K562 (cell line): Measurements from ENCODE around the gene PPP1R3A. TPM values are rescaled to one million over a fixed set of nuclear protein-coding genes. Genes with fewer than 3 reads are reported as not detected.

Experiments
- ATAC-seq: fragments of 200-7000 bp; cut with Tn5 transposase; 3 replicates; pipeline ENCODE4 v1.9.1; 2020; ENCODE audit warnings: moderate library complexity
- BruUV-seq: library from RNA; stranded (reverse); fragments of 400-500 nt; replicated peaks from 2 replicates; lab custom pipeline; 2021; lab: Mats Ljungman, UMichigan
- CTCF ChIA-PET: fragments of 300-600 bp; formaldehyde crosslinking; extraction: SDS; loops from one replicate; lab custom pipeline; 2021; ENCODE audit warnings: low intra/inter-chr PET ratio; lab: Yijun Ruan, JAX
- POLR2A ChIA-PET: fragments of 300-600, 350-650 bp; sonication (Branson Sonifier 250); formaldehyde crosslinking; extraction: SDS; loops from one replicate; lab custom pipeline; 2021; ENCODE audit warnings: antibody characterized with exemption, inconsistent platforms; lab: Yijun Ruan, JAX
- DNase-seq, 4 experiments: peaks; one replicate each; pipeline versions ENCODE4 v3.0.0 to v3.0.0-alpha.2; 2011 to 2018; ENCODE audit warnings: low spot score in 3 of 4, mixed read lengths in 3 of 4; ENCODE audit errors: extremely low read depth in 1 of 4
- FAIRE-seq: peaks from 2 replicates; lab custom pipeline; 2011; peaks lifted over from hg19 to GRCh38; lab: Jason Lieb, UNC
- H2AFZ ChIP-seq: 2 replicates; pipeline ENCODE4 v1.6.0; 2011; ENCODE audit warnings: low read depth, low read length, control low read depth, inconsistent platforms
- H3K27ac ChIP-seq: fragments of 200-600 bp; 3 replicates; pipeline ENCODE4 v1.8.0; 2011; ENCODE audit warnings: low read depth, mild to moderate bottlenecking, control low read depth, inconsistent platforms, low read length, moderate library complexity, mixed read lengths; ENCODE audit errors: extremely low read depth
- H3K27me3 ChIP-seq, 2 experiments: fragments of 300-600 bp in 1 of 2; 2 replicates in 1 of 2; 3 replicates in 1 of 2; pipeline versions ENCODE4 v1.6.0 to v1.8.0; 2011; ENCODE audit warnings: inconsistent platforms in 2 of 2, low read length in 2 of 2, mild to moderate bottlenecking in 1 of 2, mixed read lengths in 1 of 2, moderate library complexity in 1 of 2; ENCODE audit not compliant: control insufficient read depth in 2 of 2, insufficient read depth in 2 of 2
- H3K36me3 ChIP-seq: fragments of 300-600 bp; 3 replicates; pipeline ENCODE4 v1.8.0; 2011; ENCODE audit warnings: mild to moderate bottlenecking, low read length, inconsistent platforms; ENCODE audit not compliant: control insufficient read depth, insufficient read depth
- H3K4me1 ChIP-seq, 2 experiments: fragments of 200-600 bp in 1 of 2; replicated peaks in 1 of 2; 2 replicates in 1 of 2; 3 replicates in 1 of 2; pipeline versions ENCODE4 v1.5.1 to v1.8.0; 2011; ENCODE audit warnings: inconsistent platforms in 2 of 2, low read length in 2 of 2, mild to moderate bottlenecking in 1 of 2, mixed read lengths in 1 of 2, moderate library complexity in 1 of 2; ENCODE audit not compliant: control insufficient read depth in 2 of 2, insufficient read depth in 2 of 2
- H3K4me2 ChIP-seq: 2 replicates; pipeline ENCODE4 v1.6.1; 2011; ENCODE audit warnings: low read length, control low read depth, inconsistent platforms, mixed read lengths; ENCODE audit not compliant: insufficient read depth
- H3K4me3 ChIP-seq: fragments of 200-600 bp; sonication (generic), shearing (Covaris generic); 2 replicates; pipeline ENCODE4 v1.5.1; 2016; ENCODE audit warnings: control low read depth, inconsistent platforms
- H3K79me2 ChIP-seq: fragments of 200-600 bp; 3 replicates; pipeline ENCODE4 v1.8.0; 2011; ENCODE audit warnings: low read length, inconsistent platforms; ENCODE audit not compliant: control insufficient read depth, insufficient read depth
- H3K9ac ChIP-seq, 2 experiments: 2 replicates each; pipeline versions ENCODE4 v1.6.0 to v1.6.1; 2011; ENCODE audit warnings: low read depth in 2 of 2, low read length in 2 of 2, control low read depth in 1 of 2, inconsistent platforms in 1 of 2, mild to moderate bottlenecking in 1 of 2, mixed read lengths in 1 of 2; ENCODE audit not compliant: insufficient read depth in 1 of 2
- H3K9me1 ChIP-seq: one replicate; pipeline ENCODE4 v1.6.0; 2011; ENCODE audit warnings: inconsistent platforms, mild to moderate bottlenecking, low read length, moderate library complexity; ENCODE audit not compliant: control insufficient read depth, insufficient read depth
- H3K9me3 ChIP-seq: replicated peaks from 2 replicates; pipeline ENCODE4 v1.5.1; 2011; ENCODE audit warnings: low read depth, low read length, inconsistent platforms; ENCODE audit not compliant: control insufficient read depth, insufficient read depth
- H4K20me1 ChIP-seq: replicated peaks from 2 replicates; pipeline ENCODE4 v1.6.1; 2011; ENCODE audit warnings: low read length, inconsistent platforms, mixed read lengths; ENCODE audit not compliant: control insufficient read depth, insufficient read depth
- CEBPG ChIP-seq, 3 experiments: fragments of 200-800 bp in 1 of 3; sonication (Bioruptor generic) in 1 of 3; sonication (generic) in 1 of 3; formaldehyde crosslinking in 1 of 3; IDR thresholded peaks in 2 of 3; conservative IDR thresholded peaks in 1 of 3; 2 replicates each; pipeline versions ENCODE4 v1.6.1 to v1.8.0; 2016 to 2022; ENCODE audit warnings: missing compliant biosample characterization in 2 of 3, missing genetic modification characterization in 2 of 3, mild to moderate bottlenecking in 1 of 3, missing genetic modification reagents in 1 of 3
- ETV6 ChIP-seq, 3 experiments: fragments of 150-350 bp in 1 of 3; sonication (generic) in 1 of 3; formaldehyde crosslinking in 1 of 3; IDR thresholded peaks; 2 replicates each; pipeline versions ENCODE4 v1.6.1 to v1.8.0; 2014 to 2022; ENCODE audit warnings: borderline replicate concordance in 2 of 3, low read depth in 2 of 3, antibody characterized with exemption in 1 of 3, low read length in 1 of 3, mild to moderate bottlenecking in 1 of 3, missing genetic modification reagents in 1 of 3
- EWSR1 ChIP-seq: fragments of 450-650 bp; IDR thresholded peaks from 2 replicates; pipeline ENCODE4 v1.6.1; 2018; ENCODE audit warnings: borderline replicate concordance, mild to moderate bottlenecking, low read depth, moderate library complexity; ENCODE audit not compliant: partially characterized antibody
- MECOM ChIP-seq: fragments of 250-450 bp; sonication (Bioruptor Pico); IDR thresholded peaks from 2 replicates; pipeline ENCODE4 v1.8.0; 2022; ENCODE audit warnings: inconsistent platforms
- PHTF2 ChIP-seq: fragments of 250-450 bp; sonication (Bioruptor Pico); IDR thresholded peaks from 2 replicates; pipeline ENCODE4 v1.5.0; 2021; ENCODE audit warnings: mild to moderate bottlenecking
- SAP30 ChIP-seq: fragments of 200-600 bp; sonication (generic); IDR thresholded peaks from 2 replicates; pipeline ENCODE4 v1.6.1; 2012; ENCODE audit warnings: borderline replicate concordance, low read depth, mild to moderate bottlenecking, moderate library complexity, low read length, control low read depth, inconsistent platforms; ENCODE audit not compliant: insufficient read depth, poor library complexity, severe bottlenecking
- SRF ChIP-seq, 2 experiments: fragments of 250-450, 450-650 bp in 1 of 2; sonication (Bioruptor Pico) in 1 of 2; sonication (generic) in 1 of 2; formaldehyde crosslinking; IDR thresholded peaks; 2 replicates each; pipeline versions ENCODE4 v1.5.0 to v1.5.1; 2020 to 2022; ENCODE audit warnings: mild to moderate bottlenecking in 1 of 2, missing genetic modification reagents in 1 of 2
- ZNF551 ChIP-seq: fragments of 250-450 bp; sonication (Bioruptor Pico); IDR thresholded peaks from 2 replicates; pipeline ENCODE4 v1.5.0; 2021; ENCODE audit warnings: mild to moderate bottlenecking, moderate library complexity
- ZNF79 ChIP-seq: fragments of 250-450 bp; sonication (Bioruptor Pico); IDR thresholded peaks from 2 replicates; pipeline ENCODE4 v1.4.0; 2020; ENCODE audit warnings: low read depth, mild to moderate bottlenecking, moderate library complexity
- WGBS: fragments of 100-300 bp; shearing (Covaris generic); methylation state at CpG from one replicate; pipeline ENCODE4 v1.1.6; 2016; ENCODE audit warnings: low coverage, mixed read lengths; ENCODE audit not compliant: insufficient coverage; ENCODE audit errors: missing lambda C conversion rate; 5-methylcytosine and 5-hydroxymethylcytosine counted together
- in situ Hi-C: fragments of 300-500 bp; cut with MboI; formaldehyde crosslinking; loops from 4 replicates; pipeline ENCODE4 v1.15.0; 2018; ENCODE audit warnings: inconsistent platforms, mixed read lengths
- intact Hi-C: fragments of 100-400 bp; cut with micrococcal nuclease; formaldehyde crosslinking; loops from 2 replicates; pipeline ENCODE4 v1.14.2; 2022
- polyA plus RNA-seq, 8 experiments: library from polyadenylated mRNA; depleted of rRNA in 4 of 8; stranded (reverse) in 5 of 8; unstranded in 3 of 8; fragments of >200 nt; fragmentation: Nextera tagmentation in 2 of 8; fragmentation: Illumina TruSeq in 1 of 8; extraction: Ambion mirVana in 2 of 8; extraction: Trizol in 1 of 8; gene quantifications; 2 replicates each; pipeline versions ENCODE4 v1.2.1 to v1.2.3, GENCODE V29; 2011 to 2014; ENCODE audit warnings: inconsistent platforms in 1 of 8, missing spikeins in 1 of 8
- total RNA-seq, 7 experiments: library from RNA; depleted of rRNA in 6 of 7; stranded (reverse); fragments of >200 nt in 6 of 7; fragmentation: Illumina TruSeq in 2 of 7; extraction: Trizol in 2 of 7; gene quantifications; 2 replicates each; pipeline versions ENCODE4 v1.2.1 to v1.2.3, GENCODE V29; 2011 to 2021; ENCODE audit warnings: low replicate concordance in 1 of 7
- TF ChIP-seq, protein P1 (sequence below), 2 experiments: IDR thresholded peaks; 2 replicates each; pipeline ENCODE4 v1.6.1; 2011; ENCODE audit warnings: borderline replicate concordance in 1 of 2, control low read depth in 1 of 2, low read depth in 1 of 2, low read length in 1 of 2, mild to moderate bottlenecking in 1 of 2, mixed read lengths in 1 of 2, moderate library complexity in 1 of 2; ENCODE audit not compliant: insufficient read depth in 1 of 2, insufficient read length in 1 of 2, poor library complexity in 1 of 2, severe bottlenecking in 1 of 2; ENCODE audit errors: extremely low read depth in 1 of 2

PPP1R3A gene
- total and polyA plus RNA-seq, 9 of the 15 experiments (the other 6 are each of a cell fraction or from before 2014, with no cell fraction given) = 0.01 to 0.03 TPM; not detected in 7

DNA sequence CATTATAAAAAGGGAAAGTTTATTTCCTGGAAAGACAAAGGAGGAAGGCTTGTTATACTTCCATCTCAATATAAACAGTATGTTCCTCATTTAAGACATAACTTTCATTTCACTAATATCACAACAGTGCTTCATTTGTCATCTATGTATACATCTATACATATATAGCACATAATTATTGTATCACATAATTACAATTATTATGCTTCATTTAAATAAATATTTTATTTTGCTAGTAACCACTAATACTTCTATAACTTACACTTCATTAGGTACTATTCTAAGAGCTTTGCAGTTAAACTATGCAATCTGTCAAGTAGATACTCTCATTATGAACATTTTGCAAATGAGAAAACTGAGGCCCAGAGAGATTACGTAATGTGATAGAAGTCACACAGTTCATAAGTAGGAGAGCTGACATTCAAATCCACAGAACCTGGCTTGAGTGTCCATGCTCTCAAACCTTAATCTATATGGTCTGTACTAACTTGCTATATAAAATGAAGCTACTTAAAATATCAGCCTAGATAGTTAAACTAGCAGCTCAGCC, 86.5 kb downstream of the PPP1R3A start:
- Histone ChIP-seq H3K4me3 (no peak overlapping the region), H3K9ac (no peak overlapping the region), H3K9me1 (no peaks in the 10 kb centered on the region), H3K4me2 (no peak overlapping the region), H4K20me1 (no peaks in the 10 kb centered on the region), H2AFZ (no peak overlapping the region), H3K27me3 (no peaks in the 10 kb centered on the region), H3K9me3 (no peaks in the 10 kb centered on the region), H3K36me3 (no peaks in the 10 kb centered on the region), H3K79me2 (no peaks in the 10 kb centered on the region), H3K27ac (no peak overlapping the region), H3K4me1 (no peaks in the 10 kb centered on the region)
- ATAC-seq (no peak), FAIRE-seq (no peak), DNase-seq (no peak)
- BruUV-seq = no TSS peak
- 4% methylated on average over 1 of the region's 1 CpG for WGBS
- in situ Hi-C loops = no loop called here
- intact Hi-C loops = no loop called here
- TF ChIP-seq, protein P1, sequence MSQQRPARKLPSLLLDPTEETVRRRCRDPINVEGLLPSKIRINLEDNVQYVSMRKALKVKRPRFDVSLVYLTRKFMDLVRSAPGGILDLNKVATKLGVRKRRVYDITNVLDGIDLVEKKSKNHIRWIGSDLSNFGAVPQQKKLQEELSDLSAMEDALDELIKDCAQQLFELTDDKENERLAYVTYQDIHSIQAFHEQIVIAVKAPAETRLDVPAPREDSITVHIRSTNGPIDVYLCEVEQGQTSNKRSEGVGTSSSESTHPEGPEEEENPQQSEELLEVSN (IDR thresholded peaks at IDR 0.05; ENCODE audit: borderline replicate concordance in 1 of 2, extremely low read depth in 1 of 2, insufficient read depth in 1 of 2, insufficient read length in 1 of 2, low read depth in 1 of 2, low read length in 1 of 2, poor library complexity in 1 of 2, severe bottlenecking in 1 of 2) = no peak
- TF ChIP-seq CEBPG (CRISPR knock-in tag; IDR thresholded peaks at IDR 0.05) (no peak), CEBPG (tag; conservative IDR thresholded peaks at IDR 0.05 in 1 of 2, IDR thresholded peaks at IDR 0.05 in 1 of 2) (peak in 1 of 2 experiments; percentile 35; a peak in 2 of 4 replicates)
- ChIA-PET POLR2A (no interaction called here), CTCF (no interaction called here)

DNA sequence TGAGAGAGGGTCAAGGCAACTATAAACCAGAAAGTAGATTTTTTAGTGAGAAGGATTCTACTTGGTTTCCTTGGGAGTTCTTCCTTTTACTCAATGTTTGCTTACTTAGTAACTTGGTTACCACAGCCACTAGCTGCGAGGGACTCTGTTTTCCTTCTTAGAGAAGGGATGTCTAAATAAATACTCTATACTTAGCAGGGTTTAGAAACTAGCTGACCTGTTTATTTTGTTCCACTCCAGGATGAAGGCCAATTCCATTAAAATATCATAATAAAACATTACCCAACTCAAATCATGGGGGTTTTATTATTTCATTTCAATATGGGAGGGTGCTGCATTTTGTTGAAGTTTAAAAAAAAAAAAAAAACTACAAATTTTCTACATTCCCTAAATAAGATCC, 87.3 kb downstream of the PPP1R3A start:
- ChIA-PET CTCF (no interaction called here), POLR2A (no interaction called here)
- DNase-seq = no peak
- Histone ChIP-seq H3K4me2 (no peak overlapping the region), H3K27ac (no peak overlapping the region), H2AFZ (no peak overlapping the region), H4K20me1 (no peaks in the 10 kb centered on the region), H3K4me1 (no peaks in the 10 kb centered on the region), H3K79me2 (no peaks in the 10 kb centered on the region), H3K36me3 (no peaks in the 10 kb centered on the region), H3K27me3 (no peaks in the 10 kb centered on the region), H3K9me3 (no peaks in the 10 kb centered on the region), H3K9me1 (no peaks in the 10 kb centered on the region), H3K4me3 (no peak overlapping the region), H3K9ac (no peak overlapping the region)
- WGBS = 5% methylated on average over 1 of the region's 1 CpG
- in situ Hi-C loops = no loop called here
- BruUV-seq = no TSS peak
- intact Hi-C loops = no loop called here
- ATAC-seq = no peak
- no peak for FAIRE-seq
- no peak for TF ChIP-seq PHTF2 (CRISPR knock-in tag)
- TF ChIP-seq SRF (CRISPR knock-in tag; IDR thresholded peaks at IDR 0.05) = no peak
- TF ChIP-seq ZNF79 = no peak
- no peak for TF ChIP-seq EWSR1
- no peak for TF ChIP-seq ZNF551 (CRISPR knock-in tag)
- TF ChIP-seq ETV6 (IDR thresholded peaks at IDR 0.05; ENCODE audit: borderline replicate concordance in 1 of 2, low read depth in 2 of 2, low read length in 1 of 2) = no peak
- TF ChIP-seq ETV6 (CRISPR knock-in tag; IDR thresholded peaks at IDR 0.05; ENCODE audit: borderline replicate concordance) = no peak
- no peak for TF ChIP-seq SAP30
- TF ChIP-seq MECOM = no peak
